Natural killer cell (primary cell): Measurements from ENCODE around the gene DNAH10. TPM values are rescaled to one million over a fixed set of nuclear protein-coding genes. Genes with fewer than 3 reads are reported as not detected.
A peak's percentile ranks its signal among the peaks of the same experiment; 100 is the strongest.

Source experiments
- ATAC-seq, 3 donors: fragments of 150-1000 bp in 2 of 3; fragments of 200-7000 bp in 1 of 3; cut with Tn5 transposase; 1 replicate in 1 of 3; 2 replicates in 2 of 3; pipeline ENCODE4 v1.10.0; 2021; ENCODE audit warnings: mild to moderate bottlenecking in 2 of 3, moderate library complexity in 2 of 3
- DNase-seq, 2 donors: peaks; one replicate each; pipeline versions ENCODE4 v3.0.0 to v3.0.0-alpha.2; 2013 to 2021; ENCODE audit warnings: mixed read lengths in 1 of 2
- H3K27ac ChIP-seq: one replicate; pipeline ENCODE4 v1.5.1; 2013; ENCODE audit warnings: mild to moderate bottlenecking, low read length
- H3K27me3 ChIP-seq: one replicate; pipeline ENCODE4 v1.6.1; 2013; ENCODE audit warnings: low read length; ENCODE audit not compliant: control insufficient read depth, insufficient read depth
- H3K36me3 ChIP-seq: one replicate; pipeline ENCODE4 v1.6.1; 2013; ENCODE audit warnings: low read length; ENCODE audit not compliant: control insufficient read depth, insufficient read depth
- H3K4me1 ChIP-seq: one replicate; pipeline ENCODE4 v1.6.1; 2013; ENCODE audit warnings: low read length; ENCODE audit not compliant: control insufficient read depth, insufficient read depth
- H3K4me3 ChIP-seq: one replicate; pipeline ENCODE4 v1.5.1; 2013; ENCODE audit warnings: low read length
- H3K9me3 ChIP-seq: one replicate; pipeline ENCODE4 v1.6.1; 2013; ENCODE audit warnings: low read length; ENCODE audit not compliant: control insufficient read depth, insufficient read depth
- H3K27ac Mint-ChIP-seq, 2 donors: one replicate each; pipeline ENCODE4 v1.8.0; 2022; ENCODE audit warnings: mild to moderate bottlenecking in 2 of 2, mixed read lengths in 2 of 2, moderate library complexity in 1 of 2
- H3K27me3 Mint-ChIP-seq, 2 donors: one replicate each; pipeline ENCODE4 v1.8.0; 2022; ENCODE audit warnings: low read depth in 2 of 2, mixed read lengths in 2 of 2
- H3K36me3 Mint-ChIP-seq: one replicate; pipeline ENCODE4 v1.8.0; 2022; ENCODE audit warnings: mixed read lengths
- H3K4me1 Mint-ChIP-seq, 2 donors: one replicate each; pipeline ENCODE4 v1.8.0; 2022; ENCODE audit warnings: mixed read lengths in 2 of 2
- H3K4me3 Mint-ChIP-seq: one replicate; pipeline ENCODE4 v1.8.0; 2022; ENCODE audit warnings: mild to moderate bottlenecking, moderate library complexity, mixed read lengths
- H3K9me3 Mint-ChIP-seq, 2 donors: one replicate each; pipeline ENCODE4 v1.8.0; 2022; ENCODE audit warnings: mixed read lengths in 2 of 2
- WGBS: methylation state at CpG from one replicate; pipeline ENCODE4 v1.1.7; 2013; ENCODE audit warnings: missing lambda C conversion rate; ENCODE audit not compliant: insufficient coverage; 5-methylcytosine and 5-hydroxymethylcytosine counted together
- intact Hi-C: fragments of 100-400 bp; cut with micrococcal nuclease; formaldehyde crosslinking; loops from one replicate; pipeline ENCODE4 v1.14.2; 2022
- total RNA-seq, 4 donors: library from RNA; stranded (reverse); fragments of 120-200 nt in 1 of 4; gene quantifications; one replicate each; pipeline versions ENCODE4 v1.2.3 to v1.2.4, GENCODE V29; 2013 to 2022
- TF ChIP-seq, protein P1 (sequence below): fragments of 200-600 bp; IDR thresholded peaks from one replicate; pipeline ENCODE4 v1.8.0; 2022; ENCODE audit warnings: antibody characterized with exemption

DNAH10 gene
- total RNA-seq, 3 donors from 2014 or later (not counting 1 experiment from before 2014, with no cell fraction given): 0.43 to 1.7 (median 0.94) TPM

DNA sequence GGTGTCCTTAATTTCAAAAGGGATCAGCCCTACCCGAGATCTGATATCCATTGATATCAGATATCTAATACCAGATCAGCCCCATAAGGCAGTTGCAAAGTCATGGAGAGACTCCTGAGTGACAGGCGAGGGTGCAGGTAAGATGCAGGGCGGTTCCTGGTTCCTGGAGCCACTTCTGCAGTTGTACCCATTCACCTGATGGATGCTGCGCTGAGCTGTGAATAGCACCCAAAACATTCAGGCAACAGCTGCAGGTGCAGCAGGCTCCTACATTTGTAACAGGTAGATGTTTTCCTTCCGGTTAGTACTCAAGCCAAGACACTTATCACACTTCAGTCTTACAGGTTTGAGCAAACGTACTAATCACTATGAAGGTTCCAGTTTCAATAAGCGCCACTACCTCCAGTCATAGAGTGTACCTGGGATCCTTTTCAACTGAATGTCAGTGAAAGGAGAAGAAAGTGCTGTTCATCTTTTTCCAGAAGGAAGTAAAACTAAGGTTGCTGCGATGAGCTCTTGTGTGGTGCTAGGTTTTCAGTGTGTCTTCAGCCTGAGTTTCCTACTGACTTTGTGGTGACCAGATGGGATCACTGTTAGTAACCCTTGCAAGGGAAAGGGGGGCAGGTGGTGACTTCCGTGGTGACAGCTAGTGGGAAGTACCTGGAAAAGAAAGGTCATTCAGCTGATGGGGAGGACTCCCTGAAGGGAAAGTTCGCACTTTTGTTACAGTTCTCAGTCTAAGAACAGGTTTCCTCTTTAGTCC lies 48.1 kb upstream of the DNAH10 start:
- no peak for ATAC-seq
- H3K4me3 ChIP-seq: no peak overlapping the region
- DNase-seq: peak in 1 of 2 donors; percentile 30
- Mint-ChIP-seq H3K4me1 (peaks cover 32 to 37% of the 10 kb centered on the region in 2 donors), H3K9me3 (no peaks in the 10 kb centered on the region), H3K36me3 (no peaks in the 10 kb centered on the region), H3K4me3 (peak overlapping the region; percentile 91), H3K27ac (peak overlapping the region; percentile 78 to 88), H3K27me3 (no peaks in the 10 kb centered on the region)
- intact Hi-C loops: loop anchor here (2.0 to 5.0 kb wide), 2 partner anchors 29 to 42 kb away; partner anchors contain the start of gene TCTN2
- no peaks in the 10 kb centered on the region for H3K9me3 ChIP-seq
- H3K27ac ChIP-seq: no peak overlapping the region
- TF ChIP-seq, protein P1, sequence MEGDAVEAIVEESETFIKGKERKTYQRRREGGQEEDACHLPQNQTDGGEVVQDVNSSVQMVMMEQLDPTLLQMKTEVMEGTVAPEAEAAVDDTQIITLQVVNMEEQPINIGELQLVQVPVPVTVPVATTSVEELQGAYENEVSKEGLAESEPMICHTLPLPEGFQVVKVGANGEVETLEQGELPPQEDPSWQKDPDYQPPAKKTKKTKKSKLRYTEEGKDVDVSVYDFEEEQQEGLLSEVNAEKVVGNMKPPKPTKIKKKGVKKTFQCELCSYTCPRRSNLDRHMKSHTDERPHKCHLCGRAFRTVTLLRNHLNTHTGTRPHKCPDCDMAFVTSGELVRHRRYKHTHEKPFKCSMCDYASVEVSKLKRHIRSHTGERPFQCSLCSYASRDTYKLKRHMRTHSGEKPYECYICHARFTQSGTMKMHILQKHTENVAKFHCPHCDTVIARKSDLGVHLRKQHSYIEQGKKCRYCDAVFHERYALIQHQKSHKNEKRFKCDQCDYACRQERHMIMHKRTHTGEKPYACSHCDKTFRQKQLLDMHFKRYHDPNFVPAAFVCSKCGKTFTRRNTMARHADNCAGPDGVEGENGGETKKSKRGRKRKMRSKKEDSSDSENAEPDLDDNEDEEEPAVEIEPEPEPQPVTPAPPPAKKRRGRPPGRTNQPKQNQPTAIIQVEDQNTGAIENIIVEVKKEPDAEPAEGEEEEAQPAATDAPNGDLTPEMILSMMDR: no peak
- peaks cover 5% of the 10 kb centered on the region for H3K36me3 ChIP-seq
- 37% methylated on average over 10 of the region's 10 CpGs for WGBS
- H3K4me1 ChIP-seq: peaks cover 24% of the 10 kb centered on the region
- no peaks in the 10 kb centered on the region for H3K27me3 ChIP-seq

DNA sequence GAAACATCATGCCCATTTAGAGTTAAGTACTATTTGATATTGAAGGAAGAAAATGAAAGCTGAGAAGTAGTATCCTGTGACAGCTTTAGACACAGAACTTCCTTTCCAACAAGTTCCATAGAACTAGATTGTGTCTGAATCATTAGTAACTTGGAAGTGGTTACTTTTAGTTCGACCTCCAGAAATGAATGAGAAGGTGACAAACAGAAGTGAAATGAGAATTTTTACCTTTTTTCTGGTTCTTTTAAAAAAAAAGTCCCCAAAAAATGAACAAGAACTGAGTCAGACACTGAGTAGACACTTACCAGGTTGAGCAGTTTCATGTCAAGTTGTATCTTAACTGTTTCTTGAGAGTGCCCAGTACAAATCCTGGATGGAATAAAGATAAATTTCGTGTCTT lies 46.9 kb upstream of the DNAH10 start:
- Mint-ChIP-seq H3K27ac (no peak overlapping the region), H3K36me3 (no peaks in the 10 kb centered on the region), H3K9me3 (no peaks in the 10 kb centered on the region), H3K4me1 (peaks cover 32 to 37% of the 10 kb centered on the region in 2 donors), H3K27me3 (no peaks in the 10 kb centered on the region), H3K4me3 (no peak overlapping the region)
- ATAC-seq (no peak), DNase-seq (no peak)
- TF ChIP-seq, protein P1: no peak
- Histone ChIP-seq H3K27ac (no peak overlapping the region), H3K4me3 (no peak overlapping the region), H3K4me1 (peaks cover 24% of the 10 kb centered on the region), H3K27me3 (no peaks in the 10 kb centered on the region), H3K36me3 (peaks cover 12% of the 10 kb centered on the region), H3K9me3 (no peaks in the 10 kb centered on the region)
- intact Hi-C loops: no loop called here
- 50% methylated on average over 1 of the region's 2 CpGs for WGBS

DNA sequence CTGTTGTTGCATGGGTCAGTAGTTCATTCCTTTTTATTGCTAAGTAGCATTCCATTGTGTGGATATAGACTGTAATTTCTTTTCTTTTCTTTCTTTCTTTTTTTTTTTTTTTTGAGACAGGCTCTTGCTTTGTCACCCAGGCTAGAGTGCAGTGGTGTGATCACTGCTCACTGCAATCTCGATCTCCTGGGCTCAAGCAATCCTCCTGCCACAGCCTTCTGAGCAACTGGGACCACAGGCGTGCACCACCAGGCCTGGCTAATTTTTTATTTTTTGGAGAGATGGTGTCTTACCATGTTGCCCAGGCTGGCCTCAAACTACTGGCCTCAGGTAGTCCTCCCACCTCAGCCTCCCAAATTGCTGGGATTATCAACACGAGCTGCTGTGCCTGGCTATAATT lies 44.8 kb upstream of the DNAH10 start:
- TF ChIP-seq, protein P1: no peak
- intact Hi-C loops: no loop called here

More for the DNA sequence above, 44.8 kb upstream of the DNAH10 start:
- ATAC-seq (no peak), DNase-seq (no peak)
- Mint-ChIP-seq H3K9me3 (no peaks in the 10 kb centered on the region), H3K36me3 (no peaks in the 10 kb centered on the region), H3K4me1 (peaks cover 21 to 27% of the 10 kb centered on the region in 2 donors), H3K27ac (no peak overlapping the region), H3K27me3 (no peaks in the 10 kb centered on the region), H3K4me3 (no peak overlapping the region)
- H3K4me1 ChIP-seq: peaks cover 17% of the 10 kb centered on the region
- peaks cover 27% of the 10 kb centered on the region for H3K36me3 ChIP-seq
- no peaks in the 10 kb centered on the region for H3K27me3 ChIP-seq
- WGBS: 93% methylated on average over 3 of the region's 3 CpGs
- no peak overlapping the region for H3K27ac ChIP-seq
- H3K9me3 ChIP-seq: no peaks in the 10 kb centered on the region
- H3K4me3 ChIP-seq: no peak overlapping the region
